Endothelial cell of hepatic sinusoid (primary cell): ENCODE measurements around the gene ATP1A3.
"Not testable (repeated sequence)": the region's sequence is repeated elsewhere in the genome, so short reads cannot be mapped to it uniquely, and the experiment has no call there.

Source experiments
- in situ Hi-C: cut with HindIII; loops from 2 replicates; pipeline ENCODE4 v1.10.0; 2017; ENCODE audit warnings: low sequenced_read_pairs

The ATP1A3 gene

DNA sequence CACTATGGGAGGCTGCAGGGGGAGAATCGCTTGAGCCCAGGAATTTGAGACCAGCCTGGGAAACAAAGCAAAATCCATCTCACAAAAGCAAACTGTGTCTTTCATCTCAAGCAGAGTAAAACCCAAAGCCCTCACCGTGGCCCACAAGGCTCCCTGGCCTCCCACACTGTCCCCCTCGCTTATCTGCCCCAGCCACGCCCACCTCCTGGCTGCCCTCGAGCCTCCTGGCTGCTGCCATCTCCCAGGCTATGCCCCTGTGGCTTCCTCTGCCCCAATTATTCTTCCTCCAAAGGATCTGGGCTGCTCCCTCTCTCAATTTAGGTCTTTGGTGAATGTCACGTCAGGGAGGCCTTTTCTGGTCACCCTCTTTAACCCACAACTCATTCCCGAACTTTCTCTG lies 38.5 kb downstream of the ATP1A3 start:
- in situ Hi-C loops = loop anchor here (10.0 kb wide), 1 partner anchor 61 kb away; no protein-coding TSS in a partner anchor

DNA sequence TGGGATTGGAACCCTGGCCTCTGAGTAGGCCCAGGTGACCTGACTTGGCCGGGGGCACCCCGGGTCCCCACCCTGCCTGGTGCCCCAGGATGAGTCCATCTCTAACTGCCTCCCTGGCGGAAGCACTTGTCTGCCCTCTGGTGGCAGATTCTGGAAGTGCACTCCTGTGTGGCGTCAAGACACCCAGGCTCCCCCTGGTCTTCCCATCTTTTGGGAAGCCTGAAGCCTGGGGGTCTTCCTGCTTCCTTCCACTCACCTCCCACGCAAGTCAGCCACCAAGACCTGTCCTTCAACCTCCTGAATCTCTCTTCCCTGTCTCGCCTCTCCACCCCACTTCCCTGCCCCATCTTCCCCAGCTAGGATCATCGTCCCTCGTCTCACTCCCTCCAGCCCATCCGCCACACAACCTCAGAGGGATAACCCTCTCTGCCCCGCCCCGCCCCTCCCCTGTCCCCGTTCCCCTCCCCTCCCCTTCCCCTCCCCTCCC lies 42.3 kb downstream of the ATP1A3 start:
- in situ Hi-C loops = loop anchor here (10.0 kb wide), 1 partner anchor 57 kb away; no protein-coding TSS in a partner anchor

DNA sequence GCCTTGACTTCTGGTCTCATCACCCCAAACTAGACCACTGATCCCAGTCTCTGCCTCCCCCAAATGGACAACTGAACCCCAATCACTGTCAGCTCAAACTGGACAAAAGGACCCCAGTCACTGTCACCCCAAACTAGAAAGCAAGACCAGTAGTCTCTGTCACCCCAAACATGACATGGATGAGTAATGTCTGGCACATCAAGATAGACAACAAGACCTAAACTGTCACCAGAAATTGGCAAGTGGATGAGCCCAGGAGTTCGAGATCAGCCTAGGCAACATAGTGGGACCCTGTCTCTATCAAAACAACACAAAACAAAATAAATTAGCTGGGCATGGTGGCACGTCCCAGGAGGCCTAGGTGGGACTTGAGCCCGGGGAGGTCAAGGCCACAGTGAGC lies 46.9 kb downstream of the ATP1A3 start:
- in situ Hi-C loops = no loop called here

DNA sequence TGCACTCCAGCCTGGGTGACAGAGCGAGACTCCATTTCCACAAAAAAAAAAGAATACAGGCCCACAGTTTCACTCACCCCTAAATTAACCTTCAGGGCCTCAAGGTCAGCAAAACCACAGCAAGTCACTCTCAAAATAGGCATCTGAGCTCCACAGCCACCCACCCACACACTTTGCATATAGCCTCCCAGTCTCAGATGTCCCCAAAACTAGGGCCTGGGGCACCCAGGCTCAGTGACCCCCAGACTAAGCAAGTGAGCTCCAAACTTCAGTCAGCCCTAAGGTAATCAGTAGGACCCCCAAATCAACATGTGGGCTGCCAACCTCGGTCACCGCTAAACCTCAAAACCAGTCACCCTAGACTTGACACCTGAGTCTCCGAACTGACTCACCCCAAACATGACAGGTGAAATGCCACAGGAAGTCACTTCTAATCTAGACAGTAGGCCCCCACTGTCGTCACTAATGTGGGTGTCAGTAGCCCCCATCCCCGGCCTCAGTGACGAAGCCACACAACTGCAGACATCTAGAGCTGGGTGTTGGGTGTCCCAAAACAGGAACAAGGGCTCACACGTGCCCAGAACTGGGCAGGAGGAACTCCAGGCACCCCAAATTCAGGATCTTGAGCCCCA lies 48.8 kb downstream of the ATP1A3 start:
- in situ Hi-C loops = no loop called here

DNA sequence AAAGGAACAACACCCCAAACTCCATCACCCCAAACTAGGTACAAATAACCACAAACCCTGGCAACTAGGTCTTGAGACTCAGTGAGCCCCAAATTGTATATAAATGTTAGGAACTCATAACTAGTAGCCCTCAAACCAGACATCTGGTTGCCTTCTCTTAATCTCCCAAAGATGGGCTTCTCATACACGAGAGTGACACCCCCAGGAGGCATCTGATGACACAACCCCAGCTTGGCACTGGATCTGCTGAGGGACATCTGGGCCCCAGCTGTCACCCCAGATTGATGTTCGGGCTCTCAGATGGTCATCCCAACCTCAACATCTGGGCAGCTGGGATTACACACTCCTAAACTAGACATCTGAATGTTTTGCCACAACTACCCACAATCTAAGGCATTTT lies 49.7 kb downstream of the ATP1A3 start:
- in situ Hi-C loops = no loop called here

DNA sequence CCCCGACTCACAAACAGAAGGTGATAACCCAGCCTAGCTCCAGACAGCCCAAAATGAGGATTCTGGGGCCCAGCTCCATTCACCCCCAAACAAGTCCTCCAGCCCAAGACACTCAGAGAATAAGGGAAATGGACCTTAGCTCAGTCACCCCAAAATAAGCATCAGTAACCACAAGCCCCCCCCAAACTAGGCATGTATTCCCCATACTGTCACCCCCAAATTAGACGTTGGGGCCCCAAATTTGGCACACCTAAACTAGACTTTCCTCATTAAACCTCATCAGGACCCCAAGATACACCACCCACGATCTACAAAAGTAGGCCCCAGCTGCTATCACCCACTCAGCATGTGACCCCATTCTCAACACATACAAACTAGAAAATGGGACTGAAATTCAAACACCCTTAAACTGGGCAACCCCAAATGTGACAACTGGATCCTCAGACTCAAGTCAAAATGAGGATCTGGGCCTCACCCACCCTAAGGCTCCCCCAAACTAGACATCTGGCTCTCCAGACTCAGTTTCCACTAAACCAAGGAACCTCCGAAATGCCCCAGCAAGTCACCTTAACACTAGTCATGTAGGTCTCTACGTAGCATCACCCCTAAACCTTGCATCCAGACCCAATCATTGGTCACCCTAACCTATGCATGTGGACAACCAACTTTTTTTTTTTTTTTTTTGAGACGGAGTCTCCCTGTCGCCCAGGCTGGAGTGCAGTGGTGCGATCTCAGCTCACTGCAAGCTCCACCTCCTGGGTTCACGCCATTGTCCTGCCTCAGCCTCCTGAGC lies 52.4 kb downstream of the ATP1A3 start:
- in situ Hi-C loops = no loop called here

DNA sequence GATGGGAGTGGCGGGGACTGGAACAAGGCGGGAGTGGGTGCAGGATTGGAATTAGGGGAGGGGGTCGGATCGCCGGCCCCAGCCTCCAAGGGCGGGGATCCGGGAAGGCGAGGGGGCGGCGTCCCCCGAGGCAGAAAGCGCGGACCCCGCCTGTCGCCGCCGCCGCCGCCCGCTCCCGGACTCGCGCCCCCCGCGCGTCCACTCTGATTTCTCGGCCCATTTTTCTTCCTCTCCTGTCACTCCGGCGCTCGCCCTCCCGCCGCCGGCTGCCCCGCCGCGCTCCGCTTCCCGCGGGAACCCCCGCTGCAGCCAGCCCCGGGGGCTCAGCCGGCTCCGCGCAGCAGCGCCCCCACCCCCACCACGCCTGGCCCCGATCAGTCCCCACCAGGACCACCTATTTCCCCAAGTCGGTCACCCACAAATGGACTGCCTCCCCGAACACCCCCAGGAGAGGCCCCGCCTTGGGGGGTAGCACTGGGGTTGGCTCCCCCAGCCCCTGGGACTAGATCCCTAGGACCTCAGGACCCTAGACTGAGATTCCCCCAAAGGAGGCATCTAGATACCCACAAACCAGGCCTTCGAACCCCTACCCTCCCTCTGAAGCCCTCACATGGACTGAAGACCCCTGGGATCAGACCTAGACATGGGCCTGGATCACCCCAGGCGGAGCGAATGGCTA lies 53.2 kb downstream of the ATP1A3 start:
- in situ Hi-C loops = no loop called here

DNA sequence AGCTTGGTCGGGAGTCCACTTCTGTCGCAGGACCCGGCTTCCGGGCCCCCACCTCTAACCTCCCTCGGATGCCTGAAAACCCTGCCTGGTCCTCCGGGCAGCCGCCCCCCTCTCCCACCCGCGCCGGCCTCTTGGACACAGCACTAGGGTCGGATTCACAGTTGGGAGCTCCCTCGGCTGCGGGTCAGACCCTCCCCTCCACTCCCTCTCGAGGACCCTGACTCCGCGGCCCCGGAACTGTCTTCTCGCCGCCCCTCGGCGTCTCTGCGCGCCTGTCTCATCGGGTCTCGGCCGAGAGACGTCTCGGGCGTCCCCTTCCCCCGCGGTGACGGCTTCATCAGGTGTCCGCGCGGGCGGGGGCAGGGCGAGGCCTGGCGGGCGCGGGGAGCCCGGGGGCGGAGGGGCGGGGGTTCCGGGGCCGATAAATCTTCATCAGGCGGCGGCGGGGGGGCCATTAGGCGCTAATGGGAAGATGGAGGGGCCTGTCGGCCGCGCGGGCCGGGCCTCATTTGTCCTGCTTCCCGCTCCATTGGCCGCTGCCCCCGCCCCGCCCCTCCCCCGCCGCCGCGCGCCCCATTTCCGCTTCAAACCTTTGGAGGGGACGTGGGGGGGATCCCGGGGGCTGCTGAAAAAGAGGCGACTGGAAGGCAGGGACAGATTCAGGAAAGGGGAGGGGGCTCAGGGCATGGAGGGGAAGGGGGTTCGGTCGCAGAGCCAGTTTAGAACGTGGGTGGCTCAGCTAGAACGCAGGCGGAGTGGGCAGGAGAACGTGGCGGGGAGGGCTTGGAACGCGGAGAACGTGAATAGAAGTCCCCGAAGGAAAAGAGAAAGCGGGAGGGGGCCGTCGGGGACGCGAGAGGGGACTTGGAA lies 53.9 kb downstream of the ATP1A3 start:
- in situ Hi-C loops = no loop called here

DNA sequence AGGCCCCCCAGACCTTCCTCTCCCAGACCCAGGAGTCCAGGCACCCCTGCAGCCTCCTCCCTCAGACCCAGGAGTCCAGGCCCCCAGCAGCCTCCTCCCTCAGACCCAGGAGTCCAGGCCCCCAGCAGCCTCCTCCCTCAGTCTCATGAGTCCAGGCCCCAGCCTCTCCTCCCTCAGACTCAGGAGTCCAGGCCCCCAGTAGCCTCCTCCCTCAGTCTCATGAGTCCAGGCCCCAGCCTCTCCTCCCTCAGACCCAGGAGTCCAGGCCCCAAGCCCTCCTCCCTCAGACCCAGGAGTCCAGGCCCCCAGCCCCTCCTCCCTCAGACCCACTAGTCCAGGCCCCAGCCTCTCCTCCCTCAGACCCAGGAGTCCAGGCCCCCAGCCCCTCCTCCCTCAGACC lies 54.8 kb downstream of the ATP1A3 start:
- in situ Hi-C loops = not testable (repeated sequence)

DNA sequence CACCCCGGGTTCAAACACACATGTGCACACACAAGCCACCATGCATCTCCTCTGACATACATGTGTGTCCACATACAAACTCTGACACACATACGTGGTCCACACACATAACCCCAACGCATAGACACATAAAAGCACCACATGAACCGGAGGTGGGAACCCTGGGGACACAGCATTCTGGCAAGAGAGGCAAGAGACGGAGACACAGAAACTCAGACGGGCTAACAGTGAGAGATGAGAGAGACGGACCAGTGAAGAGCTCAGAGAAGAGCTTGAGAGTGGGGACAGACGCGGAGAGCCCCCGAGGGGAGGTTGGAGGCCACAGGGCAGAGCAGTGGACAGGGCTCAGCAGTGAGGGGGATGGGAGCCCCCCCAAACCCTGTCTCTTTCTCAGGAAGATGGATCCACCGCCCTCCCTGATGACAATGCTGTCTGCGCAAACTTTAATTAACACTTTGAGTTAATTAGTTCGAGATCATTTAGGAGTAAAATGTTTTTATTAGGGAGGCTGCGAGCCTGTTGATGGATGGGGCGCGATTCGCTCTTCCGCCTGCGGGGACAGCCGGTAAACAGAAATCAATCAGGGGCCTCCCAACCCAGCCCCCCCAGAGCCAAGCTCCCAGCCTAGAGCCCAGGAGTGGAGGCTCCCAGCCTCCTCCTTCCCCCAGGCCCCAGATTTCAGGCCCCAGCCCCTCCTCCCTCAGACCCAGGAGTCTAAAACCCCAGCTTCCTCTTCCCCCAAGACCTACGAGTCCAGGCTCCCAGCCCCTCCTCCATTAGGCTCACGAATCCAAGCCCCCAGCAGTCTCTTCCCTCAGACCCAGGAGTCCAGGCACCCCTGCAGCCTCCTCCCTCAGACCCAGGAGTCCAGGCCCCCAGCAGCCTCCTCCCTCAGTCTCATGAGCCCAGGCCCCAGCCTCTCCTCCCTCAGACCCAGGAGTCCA lies 56.2 kb downstream of the ATP1A3 start:
- in situ Hi-C loops = no loop called here

DNA sequence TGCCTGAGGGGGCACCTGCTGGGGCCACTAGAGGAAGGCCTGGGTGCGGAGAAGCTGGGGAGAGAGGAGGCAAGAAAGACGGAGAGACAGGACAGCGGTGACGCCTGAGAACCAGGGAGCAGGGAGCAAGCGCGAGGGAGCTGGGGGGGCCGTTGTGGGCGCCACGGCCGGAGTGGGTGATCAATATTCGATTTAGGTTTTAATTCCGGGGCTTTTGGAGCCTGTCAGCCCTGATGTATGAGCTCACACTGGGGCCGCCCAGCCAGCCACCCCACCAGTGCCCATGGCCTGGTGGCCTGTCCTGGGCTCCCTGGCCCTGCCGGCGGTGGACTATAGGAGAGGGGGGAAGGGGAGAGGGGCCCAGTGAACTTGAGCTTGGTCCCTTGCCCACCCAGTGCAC lies 57.1 kb downstream of the ATP1A3 start:
- in situ Hi-C loops = no loop called here

DNA sequence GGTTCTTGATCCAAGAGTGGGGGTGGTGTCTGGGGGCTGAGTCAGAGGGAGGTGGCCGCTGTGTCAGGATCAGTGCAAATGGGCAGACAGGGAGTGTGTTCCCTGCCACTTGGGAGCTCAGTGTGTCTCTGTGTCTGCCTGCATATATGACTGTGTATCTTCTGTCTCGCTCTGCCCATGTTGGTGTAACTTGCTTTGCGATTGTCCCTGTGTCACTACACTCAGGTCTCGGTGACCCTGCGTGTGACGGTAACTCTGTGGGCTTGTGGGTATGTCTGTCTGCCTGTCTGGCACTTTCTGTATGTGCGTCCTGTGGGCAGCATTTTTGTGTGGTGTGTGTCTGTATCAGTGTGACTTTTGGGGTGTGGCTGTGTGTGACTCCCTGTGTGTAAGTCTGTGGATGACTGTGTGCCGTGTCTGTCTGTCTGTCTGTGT lies 57.6 kb downstream of the ATP1A3 start:
- in situ Hi-C loops = no loop called here

DNA sequence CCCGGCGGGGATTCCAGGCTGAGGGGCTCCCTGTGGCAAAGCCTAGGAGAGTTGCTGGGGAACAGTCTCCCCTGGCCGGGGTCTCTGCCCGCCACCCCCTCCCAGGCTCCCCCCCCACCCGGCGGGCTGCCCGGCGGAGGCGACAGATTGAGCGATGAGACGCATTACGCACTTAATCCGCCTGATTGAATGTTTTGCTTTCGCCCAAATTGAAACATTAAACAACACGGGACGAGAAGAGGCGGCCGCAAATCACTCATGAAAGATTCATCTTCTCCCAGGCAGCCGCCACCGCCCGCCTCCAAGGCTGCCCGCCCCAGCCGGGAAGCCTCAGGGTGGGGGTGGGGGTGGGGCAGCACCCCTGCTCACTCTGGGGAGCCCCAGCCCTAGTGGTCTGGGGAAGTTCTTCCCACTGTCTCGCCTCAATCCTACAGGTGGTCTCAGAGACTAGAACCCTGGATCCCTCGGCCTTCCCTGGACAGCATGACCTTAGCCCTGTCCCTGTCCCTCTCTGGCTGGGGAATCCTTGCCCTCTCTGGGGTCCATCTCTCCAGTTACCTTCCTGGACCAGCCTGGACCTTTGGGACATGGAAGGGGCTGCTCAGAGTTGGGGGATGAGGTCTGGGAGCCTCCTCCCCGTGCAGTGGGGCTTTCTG lies 58.1 kb downstream of the ATP1A3 start:
- in situ Hi-C loops = no loop called here

DNA sequence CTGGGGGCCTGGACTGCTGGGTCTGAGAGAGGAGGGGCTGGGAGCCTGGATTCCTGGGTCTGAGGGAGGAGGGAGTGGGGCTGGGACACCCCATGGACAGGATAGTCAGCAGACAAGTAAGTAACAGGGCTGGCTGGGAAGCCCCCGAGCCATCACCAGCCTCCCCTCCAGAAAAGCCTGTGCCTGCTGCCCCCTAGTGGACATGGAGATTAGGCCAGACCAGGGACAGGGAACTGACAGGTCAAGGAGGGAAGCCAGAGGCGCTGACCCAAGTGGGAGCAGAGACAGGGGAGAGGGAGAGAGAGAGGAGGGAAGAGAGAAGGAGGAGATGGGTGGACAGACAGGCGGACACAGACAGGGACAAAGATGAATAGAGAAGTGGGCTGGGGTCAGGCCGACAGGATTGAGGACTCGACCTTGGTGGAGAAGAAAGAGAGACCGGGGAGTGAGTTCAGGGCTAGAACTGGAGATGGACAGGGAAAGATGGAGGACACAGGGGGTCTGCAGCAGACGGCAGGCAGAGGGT lies 59.1 kb downstream of the ATP1A3 start:
- in situ Hi-C loops = no loop called here

DNA sequence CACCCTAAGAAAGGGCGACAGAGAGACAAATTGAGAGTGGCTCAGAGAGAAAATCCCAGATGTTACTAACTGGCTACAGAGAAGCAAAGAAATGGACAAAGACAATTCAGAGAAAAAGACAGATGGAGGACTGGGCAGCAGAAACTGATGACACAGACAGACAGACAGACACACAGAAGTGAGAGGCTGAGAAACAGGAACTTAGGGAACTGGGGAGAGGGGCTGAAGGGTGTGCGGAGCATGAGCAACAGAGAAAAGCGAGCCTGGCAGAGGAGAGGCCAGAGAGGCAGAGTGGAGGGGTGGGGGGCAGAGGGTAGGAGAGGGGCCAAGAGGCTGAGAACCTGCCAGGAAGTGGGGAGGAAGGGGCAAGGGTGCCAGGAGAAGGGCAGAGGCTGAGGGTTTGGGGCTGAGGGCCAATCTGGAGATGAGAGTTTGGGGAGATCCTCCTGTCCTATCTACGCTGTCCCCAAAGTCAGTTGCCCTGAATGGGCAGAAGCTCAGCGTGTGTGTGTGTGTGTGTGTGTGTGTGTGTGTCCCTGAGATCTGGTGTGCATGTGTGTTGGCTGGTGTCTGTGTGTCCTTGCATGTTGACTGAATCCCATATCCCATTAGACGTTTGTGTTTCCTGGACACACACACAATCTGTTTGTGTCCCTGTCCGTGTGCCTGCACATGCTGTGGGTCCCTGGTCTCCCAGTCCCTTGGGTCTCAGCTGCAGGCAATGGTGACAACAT lies 60.2 kb downstream of the ATP1A3 start:
- in situ Hi-C loops = no loop called here

DNA sequence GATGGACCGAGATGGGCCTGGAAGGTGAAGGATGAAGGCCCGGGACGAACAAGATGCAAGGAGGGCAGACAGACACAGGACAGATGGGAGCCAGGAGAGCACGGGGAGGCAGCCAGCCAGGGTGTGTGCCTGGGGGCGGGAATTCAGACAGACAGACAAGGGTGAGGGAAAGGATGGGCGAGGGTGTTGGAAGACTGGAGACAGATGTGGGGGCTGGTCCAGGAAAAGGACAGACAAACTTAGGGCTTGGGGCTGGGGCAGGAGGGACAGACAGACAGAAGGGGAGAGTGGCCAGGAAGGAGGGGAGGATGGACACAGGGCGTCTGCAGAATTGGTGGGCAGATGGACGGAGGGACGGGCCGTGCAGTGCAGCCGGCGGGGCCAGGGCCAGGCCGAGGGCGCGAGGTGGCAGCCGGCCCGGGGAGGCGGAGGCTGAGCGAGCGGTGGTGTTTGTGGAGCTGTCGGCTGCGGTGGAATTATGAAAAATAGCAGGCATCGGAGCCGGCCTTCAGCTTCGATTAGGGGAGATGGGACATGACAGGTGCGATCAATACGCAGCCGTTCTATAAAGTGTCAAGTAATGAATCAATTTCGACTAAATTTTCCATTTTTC lies 61.2 kb downstream of the ATP1A3 start:
- in situ Hi-C loops = no loop called here

DNA sequence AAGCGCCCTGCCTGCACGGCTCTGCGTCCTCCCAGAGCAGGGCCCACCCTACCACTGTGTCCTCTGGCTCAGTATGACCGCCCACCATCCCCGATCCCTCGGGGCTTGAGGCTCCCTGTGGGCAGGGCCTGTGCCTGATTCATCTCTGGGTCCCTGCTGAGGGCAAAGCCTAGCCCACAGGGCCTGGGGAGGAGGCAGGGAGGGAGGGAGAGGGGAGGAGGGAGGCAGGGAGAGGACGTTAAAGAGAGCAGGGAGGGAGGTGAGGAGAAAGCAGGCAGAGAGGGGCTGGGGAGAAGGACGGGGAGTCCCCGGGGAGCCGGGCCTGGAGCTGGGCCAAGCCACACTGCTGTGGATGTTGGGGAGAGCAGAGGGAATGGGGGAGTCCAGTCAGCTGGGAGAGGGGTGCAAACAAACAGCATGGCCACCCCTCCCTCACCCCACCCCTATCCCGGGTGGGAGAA lies 61.7 kb downstream of the ATP1A3 start:
- in situ Hi-C loops = no loop called here
